HG03135 (cell line): Measurements from ENCODE around the gene AZGP1.
"Not testable (repeated sequence)": the region's sequence is repeated elsewhere in the genome, so short reads cannot be mapped to it uniquely, and the experiment has no call there.

Experiments used
- ATAC-seq: cut with Tn5 transposase; IDR thresholded peaks from one replicate; pipeline ENCODE4 v1.9.1; 2021; ENCODE audit warnings: mild to moderate bottlenecking, moderate library complexity; ENCODE audit not compliant: unreplicated experiment

AZGP1 gene

GRCh38 chr7:99975782-99976521, at the start of gene AZGP1:
Gene AZGP1 (minus strand): TSS chr7:99976031. CDS start chr7:99976020, 11 bp downstream.
- ATAC-seq: no peak

- no peak for ATAC-seq
Observed at GRCh38 chr7:100024020-100024619, 48.3 kb upstream of the AZGP1 start.

GRCh38 chr7:100023526-100023925, 47.7 kb upstream of the AZGP1 start:
- ATAC-seq: no peak

- no peak for ATAC-seq
Observed at GRCh38 chr7:100022621-100023020, 46.8 kb upstream of the AZGP1 start.

- no peak for ATAC-seq
Observed at GRCh38 chr7:100021297-100021696, 45.5 kb upstream of the AZGP1 start.

- no peak for ATAC-seq
Observed at GRCh38 chr7:100019908-100020307, 44.1 kb upstream of the AZGP1 start.

GRCh38 chr7:100017875-100018274, 42.0 kb upstream of the AZGP1 start:
- no peak for ATAC-seq

GRCh38 chr7:100017300-100017699, 41.5 kb upstream of the AZGP1 start:
- no peak for ATAC-seq

- no peak for ATAC-seq
Observed at GRCh38 chr7:100016215-100016901, 40.5 kb upstream of the AZGP1 start.

GRCh38 chr7:100015232-100016214, 39.7 kb upstream of the AZGP1 start, which contains the start of gene ZKSCAN1:
Gene ZKSCAN1 (plus strand): TSS chr7:100015596. CDS start chr7:100023507, 7,911 bp downstream.
- ATAC-seq: peak; percentile 97

GRCh38 chr7:100013328-100013676, 37.5 kb upstream of the AZGP1 start:
- ATAC-seq: no peak

GRCh38 chr7:100012385-100013327, 36.8 kb upstream of the AZGP1 start:
- not testable (repeated sequence) for ATAC-seq

GRCh38 chr7:100011516-100011915, 35.7 kb upstream of the AZGP1 start:
- no peak for ATAC-seq

- no peak for ATAC-seq
Observed at GRCh38 chr7:100010901-100011300, 35.1 kb upstream of the AZGP1 start.

- ATAC-seq: not testable (repeated sequence)
Observed at GRCh38 chr7:100009952-100010351, 34.1 kb upstream of the AZGP1 start.

GRCh38 chr7:100008525-100008924, 32.7 kb upstream of the AZGP1 start:
- no peak for ATAC-seq

- no peak for ATAC-seq
Observed at GRCh38 chr7:100007887-100008286, 32.1 kb upstream of the AZGP1 start.

GRCh38 chr7:100003711-100004661, 28.2 kb upstream of the AZGP1 start:
- no peak for ATAC-seq

- ATAC-seq: no peak
Observed at GRCh38 chr7:100000239-100000638, 24.4 kb upstream of the AZGP1 start.
